HFF-Myc (cell line): Measurements from ENCODE around the gene PARN.
"Not testable (repeated sequence)": the region's sequence is repeated elsewhere in the genome, so short reads cannot be mapped to it uniquely, and the experiment has no call there.

Experiments used
- DNase-seq: peaks from one replicate; pipeline ENCODE4 v3.0.0-alpha.2; 2011; ENCODE audit warnings: low read depth; ENCODE audit errors: extremely low read depth
- H3K4me3 ChIP-seq: replicated peaks from 2 replicates; pipeline ENCODE4 v1.5.1; 2011; ENCODE audit warnings: low read depth, mild to moderate bottlenecking, control low read depth, low read length
- TF ChIP-seq, protein P1 (sequence below): IDR thresholded peaks from 2 replicates; pipeline ENCODE4 v1.5.1; 2012; ENCODE audit warnings: mild to moderate bottlenecking, low read depth, low read length, control low read depth; ENCODE audit errors: missing control alignments

The PARN gene

DNA sequence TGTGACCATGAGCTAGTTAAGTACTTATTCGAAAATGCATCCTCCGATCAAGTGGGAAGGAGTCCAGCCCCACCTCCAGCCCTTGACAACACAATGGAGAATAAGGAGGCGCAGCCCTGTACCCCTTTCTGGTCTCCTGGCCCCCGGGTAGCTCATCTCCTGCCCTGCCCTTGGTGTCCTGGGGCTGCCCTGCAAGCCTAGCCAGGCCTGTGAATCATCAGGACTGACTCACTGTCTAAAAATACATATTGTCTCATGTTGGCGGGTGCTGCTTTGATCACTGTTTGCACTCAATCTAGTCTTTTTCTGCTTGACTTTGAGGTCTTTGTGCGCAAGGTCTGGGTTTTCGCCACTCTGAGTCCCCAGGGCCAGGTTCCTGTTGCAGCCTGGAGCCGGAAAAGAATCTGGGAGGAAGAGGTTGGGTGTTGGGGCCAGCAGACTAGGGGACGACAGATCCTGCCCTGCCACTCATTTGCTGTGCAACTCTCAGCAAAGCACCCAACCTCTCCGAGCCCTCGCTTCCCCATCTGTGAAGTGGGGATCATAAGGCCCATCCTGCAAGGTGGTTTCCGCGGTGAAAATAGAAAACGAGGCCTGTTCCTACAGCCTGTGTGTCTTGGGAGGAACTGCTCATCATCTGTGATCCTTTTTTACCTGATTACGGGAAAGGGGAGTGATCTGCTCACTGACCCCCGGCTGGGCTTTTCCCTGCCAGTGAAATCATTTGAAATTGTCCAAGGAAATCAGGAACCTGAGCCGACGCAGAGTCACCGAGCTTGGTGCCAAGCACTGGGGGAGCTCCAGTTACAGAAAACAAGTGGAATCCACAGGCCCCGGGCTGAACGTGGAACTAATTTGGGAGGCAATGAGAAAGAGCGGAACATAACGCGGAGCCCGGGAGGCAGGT lies 230.4 kb downstream of the PARN start:
- TF ChIP-seq, protein P1, sequence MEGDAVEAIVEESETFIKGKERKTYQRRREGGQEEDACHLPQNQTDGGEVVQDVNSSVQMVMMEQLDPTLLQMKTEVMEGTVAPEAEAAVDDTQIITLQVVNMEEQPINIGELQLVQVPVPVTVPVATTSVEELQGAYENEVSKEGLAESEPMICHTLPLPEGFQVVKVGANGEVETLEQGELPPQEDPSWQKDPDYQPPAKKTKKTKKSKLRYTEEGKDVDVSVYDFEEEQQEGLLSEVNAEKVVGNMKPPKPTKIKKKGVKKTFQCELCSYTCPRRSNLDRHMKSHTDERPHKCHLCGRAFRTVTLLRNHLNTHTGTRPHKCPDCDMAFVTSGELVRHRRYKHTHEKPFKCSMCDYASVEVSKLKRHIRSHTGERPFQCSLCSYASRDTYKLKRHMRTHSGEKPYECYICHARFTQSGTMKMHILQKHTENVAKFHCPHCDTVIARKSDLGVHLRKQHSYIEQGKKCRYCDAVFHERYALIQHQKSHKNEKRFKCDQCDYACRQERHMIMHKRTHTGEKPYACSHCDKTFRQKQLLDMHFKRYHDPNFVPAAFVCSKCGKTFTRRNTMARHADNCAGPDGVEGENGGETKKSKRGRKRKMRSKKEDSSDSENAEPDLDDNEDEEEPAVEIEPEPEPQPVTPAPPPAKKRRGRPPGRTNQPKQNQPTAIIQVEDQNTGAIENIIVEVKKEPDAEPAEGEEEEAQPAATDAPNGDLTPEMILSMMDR = no peak
- H3K4me3 ChIP-seq = peak overlapping the region; percentile 14
- DNase-seq = no peak

DNA sequence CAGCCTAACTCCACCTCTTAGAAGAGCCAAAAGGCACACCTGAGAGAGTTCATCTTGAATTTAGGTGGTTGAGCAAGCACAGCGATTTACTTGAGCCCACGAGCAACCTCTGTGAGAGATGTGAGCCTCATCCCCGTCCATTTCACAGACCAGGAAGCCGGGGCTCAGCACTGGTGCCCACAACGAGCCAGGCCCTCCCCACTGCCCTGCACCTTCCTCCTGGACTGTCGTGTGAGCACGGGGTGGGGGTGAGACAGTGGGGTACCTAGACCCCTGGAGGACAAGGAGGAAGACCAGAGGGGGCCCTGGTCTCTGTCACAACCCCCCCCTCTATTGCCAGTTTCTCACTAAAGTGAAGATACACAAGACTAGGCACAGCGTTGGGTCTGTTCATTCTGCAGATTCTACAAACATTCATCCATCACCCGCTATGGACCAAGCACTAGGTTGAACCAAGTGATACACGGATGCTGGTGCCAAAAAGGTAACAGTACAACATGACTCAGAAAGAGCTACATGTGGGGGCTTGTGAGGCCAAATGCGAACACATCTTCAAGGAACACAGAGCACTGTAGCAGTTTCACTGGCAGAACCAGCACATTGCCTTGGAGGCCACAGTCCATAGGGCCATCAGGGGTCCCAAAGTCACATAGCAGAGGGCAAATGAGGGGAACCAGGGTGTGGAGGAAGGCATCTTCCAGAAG lies 231.9 kb downstream of the PARN start:
- TF ChIP-seq, protein P1 = no peak
- H3K4me3 ChIP-seq = no peak overlapping the region
- DNase-seq = no peak

DNA sequence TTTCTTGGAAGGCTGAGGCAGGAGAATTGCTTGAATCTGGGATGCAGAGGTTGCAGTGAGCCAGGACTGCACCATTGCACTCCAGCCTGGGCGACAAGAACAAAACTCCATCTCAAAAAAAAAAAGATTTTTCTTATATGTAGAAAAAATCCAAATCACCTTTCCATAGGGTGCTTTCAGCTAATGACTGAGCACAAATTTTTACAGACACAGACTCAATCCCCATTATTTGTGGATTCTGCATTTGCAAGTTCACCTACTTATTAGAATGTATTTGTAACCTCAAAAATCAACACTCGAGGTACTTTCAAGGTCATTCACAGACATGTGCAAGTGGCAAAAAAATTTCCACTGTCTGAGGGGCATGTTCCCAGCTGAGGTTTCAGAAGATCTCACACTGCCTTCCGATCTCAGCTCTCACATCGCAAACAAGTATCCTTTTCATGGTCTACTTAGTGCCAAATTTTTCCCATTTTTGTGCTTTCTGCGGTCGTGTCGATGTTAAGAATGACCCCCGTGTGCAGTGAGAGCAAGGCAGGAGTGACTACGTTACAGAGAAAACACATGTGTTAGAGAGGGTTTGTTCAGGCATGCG lies 234.3 kb downstream of the PARN start:
- DNase-seq, H3K4me3 ChIP-seq: not testable (repeated sequence)

DNA sequence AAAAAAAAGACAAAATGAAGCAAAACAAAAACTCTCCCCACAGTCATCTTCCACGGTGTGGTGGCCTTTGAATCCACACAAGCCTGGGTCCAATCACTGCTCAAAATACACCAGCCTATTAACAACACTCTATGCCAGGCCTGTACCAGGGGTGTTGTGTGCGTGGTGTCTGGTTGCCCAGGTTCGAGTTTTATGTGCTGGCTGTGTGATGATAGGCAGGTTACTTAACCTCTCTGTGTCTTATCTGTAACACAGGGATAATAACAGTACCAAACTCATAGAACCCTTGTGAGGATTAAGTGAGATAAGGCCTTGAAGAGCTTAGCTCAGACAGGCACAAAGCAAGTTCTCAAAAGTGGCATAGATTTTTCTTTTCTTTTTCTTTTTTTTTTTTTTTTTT lies 235.2 kb downstream of the PARN start:
- H3K4me3 ChIP-seq = no peak overlapping the region
- DNase-seq = no peak
- TF ChIP-seq, protein P1 = no peak

DNA sequence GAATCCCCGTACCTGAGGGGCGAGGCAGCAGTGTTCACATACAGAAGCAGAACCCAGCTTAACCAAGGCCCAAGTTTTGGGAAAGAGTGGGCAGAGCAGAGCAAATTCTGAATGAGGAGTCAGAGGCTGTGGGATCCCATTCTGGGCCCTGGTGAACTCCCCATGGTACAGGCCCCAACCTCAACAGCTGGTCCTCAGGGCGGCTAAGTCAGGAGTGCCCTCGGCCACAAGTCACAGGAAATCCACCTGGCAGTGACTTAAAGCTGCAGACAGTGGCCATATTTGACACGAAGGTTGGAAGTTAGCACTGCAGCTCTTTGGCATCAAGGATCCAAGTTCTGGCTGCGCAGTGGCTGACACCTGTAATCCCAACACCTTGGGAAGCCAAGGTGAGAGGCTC lies 237.1 kb downstream of the PARN start:
- DNase-seq = no peak
- TF ChIP-seq, protein P1 = no peak

DNA sequence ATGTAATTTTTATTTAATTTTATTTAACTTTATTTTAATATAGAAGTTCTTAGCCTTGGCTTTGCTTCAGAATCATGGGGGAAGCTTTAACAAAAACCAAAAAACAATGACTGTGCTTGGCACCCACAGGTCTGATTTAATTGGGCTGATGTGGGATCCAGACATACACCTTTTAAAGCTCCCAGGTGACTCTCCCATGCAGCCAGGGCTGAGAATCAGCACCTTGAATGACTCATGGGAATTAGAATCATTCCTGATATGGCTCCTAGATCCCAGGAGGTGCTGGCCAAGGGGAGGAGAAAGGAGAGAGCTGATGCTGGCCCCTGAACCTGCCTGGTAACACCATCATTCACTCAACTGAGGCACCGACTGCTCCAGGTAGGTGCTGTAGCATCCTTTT lies 240.7 kb downstream of the PARN start:
- H3K4me3 ChIP-seq = no peak overlapping the region
- TF ChIP-seq, protein P1 = no peak
- DNase-seq = no peak

More for the DNA sequence above, 237.1 kb downstream of the PARN start:
- H3K4me3 ChIP-seq = no peak overlapping the region

DNA sequence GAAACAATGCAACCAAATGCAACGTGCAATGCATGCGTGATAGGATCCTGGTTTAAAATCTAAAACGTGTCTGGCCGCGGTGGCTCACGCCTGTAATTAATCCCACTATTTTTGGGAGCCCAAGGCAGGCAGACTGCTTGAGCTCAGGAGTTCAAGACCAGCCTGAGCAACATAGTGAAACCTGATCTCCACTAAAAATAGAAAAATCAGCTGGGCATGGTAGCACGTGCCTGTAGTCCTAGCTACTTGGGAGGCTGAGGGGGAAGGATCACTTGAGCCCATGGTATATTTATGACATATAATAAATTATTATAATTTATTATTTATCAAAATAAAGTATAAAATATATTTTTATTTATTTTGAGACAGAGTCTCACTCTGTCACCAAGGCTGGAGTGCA lies 241.8 kb downstream of the PARN start:
- TF ChIP-seq, protein P1 = no peak
- no peak overlapping the region for H3K4me3 ChIP-seq
- DNase-seq = no peak
